Spleen (tissue), 11 donors: ENCODE measurements around the gene ERC1. TPM values are rescaled to one million over a fixed set of nuclear protein-coding genes. Genes with fewer than 3 reads are reported as not detected.

ENCODE experiments used
- DNase-seq: peaks from one replicate; pipeline ENCODE4 v3.0.0-alpha.2; 2020
- H3K27ac ChIP-seq, 8 donors: fragments of 200-600 bp; sonication (generic) in 7 of 8; 1 replicate in 4 of 8; 2 replicates in 4 of 8; pipeline versions ENCODE4 v1.5.0 to v1.8.0; 2016 to 2021; ENCODE audit warnings: inconsistent platforms in 4 of 8, mild to moderate bottlenecking in 4 of 8, moderate library complexity in 1 of 8
- H3K27me3 ChIP-seq, 7 donors: fragments of 200-600 bp; sonication (generic) in 6 of 7; replicated peaks in 1 of 7; 1 replicate in 4 of 7; 2 replicates in 3 of 7; pipeline versions ENCODE4 v1.5.0 to v1.8.0; 2016 to 2021; ENCODE audit warnings: inconsistent platforms in 3 of 7, mild to moderate bottlenecking in 1 of 7
- H3K36me3 ChIP-seq, 6 donors: fragments of 200-600 bp; sonication (generic) in 5 of 6; 1 replicate in 4 of 6; 2 replicates in 2 of 6; pipeline versions ENCODE4 v1.5.0 to v1.8.0; 2016 to 2021; ENCODE audit warnings: inconsistent platforms in 2 of 6
- H3K4me1 ChIP-seq, 6 donors: fragments of 200-600 bp; sonication (generic) in 5 of 6; 1 replicate in 3 of 6; 2 replicates in 3 of 6; pipeline versions ENCODE4 v1.5.0 to v1.8.0; 2016 to 2021; ENCODE audit warnings: inconsistent platforms in 3 of 6
- H3K4me3 ChIP-seq, 8 donors: fragments of 200-600 bp; sonication (generic) in 7 of 8; 1 replicate in 4 of 8; 2 replicates in 4 of 8; pipeline versions ENCODE4 v1.5.0 to v1.8.0; 2016 to 2021; ENCODE audit warnings: inconsistent platforms in 4 of 8, mild to moderate bottlenecking in 4 of 8, moderate library complexity in 2 of 8
- H3K9me3 ChIP-seq, 8 donors: fragments of 200-600 bp; sonication (generic) in 7 of 8; 1 replicate in 4 of 8; 2 replicates in 4 of 8; pipeline versions ENCODE4 v1.5.0 to v1.8.0; 2016 to 2021; ENCODE audit warnings: inconsistent platforms in 4 of 8
- POLR2A ChIP-seq, 3 donors: fragments of 450-650 bp; IDR thresholded peaks; one replicate each; pipeline ENCODE4 v1.5.1; 2017; ENCODE audit warnings: antibody characterized with exemption in 3 of 3, mild to moderate bottlenecking in 1 of 3
- POLR2AphosphoS5 ChIP-seq, 3 donors: sonication (generic); formaldehyde crosslinking; IDR thresholded peaks; one replicate each; pipeline ENCODE4 v1.5.1; 2017; ENCODE audit warnings: antibody characterized with exemption in 3 of 3
- WGBS, 5 donors: extraction: QIAGEN DNeasy Blood & Tissue Kit in 3 of 5; methylation state at CpG; one replicate each; pipeline versions ENCODE4 v1.1.5 to v1.1.7; 2013 to 2018; 5-methylcytosine and 5-hydroxymethylcytosine counted together
- intact Hi-C: fragments of 100-400 bp; cut with DNase I; formaldehyde crosslinking; loops from one replicate; pipeline ENCODE4 v1.15.0; 2023; ENCODE audit warnings: low total_unique reads
- polyA plus RNA-seq, 3 donors: library from polyadenylated mRNA; stranded (reverse); fragments of 200-250 nt; gene quantifications; one replicate each; pipeline ENCODE4 v1.2.1, GENCODE V29; 2013
- total RNA-seq, 7 donors: library from RNA; depleted of rRNA in 3 of 7; stranded (reverse); fragments of >200 nt in 3 of 7; fragmentation: NEBNext Ultra II Directional in 4 of 7; extraction: Animal tissue kit (Norgen Biotek cat#: 25700) in 4 of 7; gene quantifications; one replicate each; pipeline versions ENCODE4 v1.1.0 to v1.2.1, GENCODE V29; 2016 to 2021
- TF ChIP-seq, protein P1 (sequence below), 11 experiments: fragments of 200-600 bp in 7 of 11; fragments of 450-650 bp in 4 of 11; sonication (generic) in 4 of 11; IDR thresholded peaks in 8 of 11; conservative IDR thresholded peaks in 3 of 11; 1 replicate in 7 of 11; 2 replicates in 4 of 11; pipeline versions ENCODE4 v1.4.0 to v1.8.0; 2016 to 2021; ENCODE audit warnings: antibody characterized with exemption in 11 of 11, inconsistent platforms in 4 of 11, mild to moderate bottlenecking in 1 of 11
- donor health status: healthy with polysubstance abuse.
- donor health status: DM: no; HTN: no; CAD: no; lungs with moderate emphysema.
- donor health status: DM: no; HTN: no; CAD: no.
- donor health status: Bipolar disorder and iron deficiency.
- donor health status: healthy.
- donor health status: DM: no; HTN: no; CAD: no.
- donor health status: DM: yes; HTN: yes; CAD: no.

The ERC1 gene
- total and polyA plus RNA-seq, 10 donors = 1.2 to 73.4 (median 42.6) TPM

DNA sequence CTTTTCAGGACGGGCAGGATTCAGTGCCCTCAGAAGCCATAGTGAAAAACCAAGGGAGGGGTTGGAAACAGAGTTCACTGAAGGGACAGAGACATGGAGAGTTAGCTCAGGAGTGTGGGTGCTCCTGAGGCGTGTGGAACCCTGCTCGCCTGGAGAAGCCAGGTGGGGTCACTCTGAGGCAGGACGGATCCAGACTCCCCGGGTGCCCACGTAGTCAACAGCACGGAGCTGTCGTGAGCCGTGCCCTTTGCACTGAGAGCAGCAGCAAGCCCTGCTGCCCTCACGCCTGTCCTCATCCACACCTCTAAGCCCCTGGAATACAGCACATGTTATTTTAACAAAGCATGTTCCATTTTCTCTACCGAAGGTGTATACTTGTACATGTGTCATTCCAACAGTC, 488.6 kb downstream of the ERC1 start:
- DNase-seq = no peak
- H3K36me3 ChIP-seq = peaks cover 0 to 7% (median 0%) of the 10 kb centered on the region in 6 donors
- no peaks in the 10 kb centered on the region for H3K9me3 ChIP-seq
- H3K27me3 ChIP-seq = no peaks in the 10 kb centered on the region
- H3K4me1 ChIP-seq = peaks cover 0 to 4% (median under 1%) of the 10 kb centered on the region in 6 donors
- TF ChIP-seq POLR2AphosphoS5 (IDR thresholded peaks at IDR 0.05) = no peak
- TF ChIP-seq, protein P1, sequence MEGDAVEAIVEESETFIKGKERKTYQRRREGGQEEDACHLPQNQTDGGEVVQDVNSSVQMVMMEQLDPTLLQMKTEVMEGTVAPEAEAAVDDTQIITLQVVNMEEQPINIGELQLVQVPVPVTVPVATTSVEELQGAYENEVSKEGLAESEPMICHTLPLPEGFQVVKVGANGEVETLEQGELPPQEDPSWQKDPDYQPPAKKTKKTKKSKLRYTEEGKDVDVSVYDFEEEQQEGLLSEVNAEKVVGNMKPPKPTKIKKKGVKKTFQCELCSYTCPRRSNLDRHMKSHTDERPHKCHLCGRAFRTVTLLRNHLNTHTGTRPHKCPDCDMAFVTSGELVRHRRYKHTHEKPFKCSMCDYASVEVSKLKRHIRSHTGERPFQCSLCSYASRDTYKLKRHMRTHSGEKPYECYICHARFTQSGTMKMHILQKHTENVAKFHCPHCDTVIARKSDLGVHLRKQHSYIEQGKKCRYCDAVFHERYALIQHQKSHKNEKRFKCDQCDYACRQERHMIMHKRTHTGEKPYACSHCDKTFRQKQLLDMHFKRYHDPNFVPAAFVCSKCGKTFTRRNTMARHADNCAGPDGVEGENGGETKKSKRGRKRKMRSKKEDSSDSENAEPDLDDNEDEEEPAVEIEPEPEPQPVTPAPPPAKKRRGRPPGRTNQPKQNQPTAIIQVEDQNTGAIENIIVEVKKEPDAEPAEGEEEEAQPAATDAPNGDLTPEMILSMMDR (IDR thresholded peaks at IDR 0.05 in 8 of 11, conservative IDR thresholded peaks at IDR 0.05 in 3 of 11) = no peak
- no peak for TF ChIP-seq POLR2A (IDR thresholded peaks at IDR 0.05)
- 95 to 98% (median 96%) methylated on average over 11 of the region's 11 CpGs for WGBS, 5 donors
- H3K27ac ChIP-seq = no peak overlapping the region
- no peak overlapping the region for H3K4me3 ChIP-seq
- intact Hi-C loops = no loop called here

DNA sequence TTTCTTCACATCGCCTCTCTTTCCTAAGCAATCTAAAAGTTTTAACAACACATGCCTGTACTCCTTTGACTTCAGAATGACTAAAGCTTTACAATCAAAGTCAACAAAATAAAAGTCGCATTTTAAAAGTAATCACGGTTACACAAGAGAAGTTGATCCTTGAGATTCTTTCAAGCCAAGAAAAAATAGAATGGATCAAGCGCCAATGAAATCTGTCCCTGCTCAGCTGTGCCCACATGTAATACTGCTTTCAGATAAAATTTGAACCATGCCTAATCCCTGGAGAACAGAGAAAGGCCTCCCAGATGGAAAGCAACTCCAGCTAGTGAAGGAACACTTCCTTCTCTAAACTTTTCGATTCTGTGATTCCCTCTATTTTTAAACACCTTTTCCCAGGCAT, 490.3 kb downstream of the ERC1 start:
- TF ChIP-seq POLR2AphosphoS5 (IDR thresholded peaks at IDR 0.05) (no peak), POLR2A (IDR thresholded peaks at IDR 0.05) (no peak)
- TF ChIP-seq, protein P1 (IDR thresholded peaks at IDR 0.05 in 8 of 11, conservative IDR thresholded peaks at IDR 0.05 in 3 of 11) = no peak
- Histone ChIP-seq H3K4me1 (no peaks in the 10 kb centered on the region), H3K27me3 (no peaks in the 10 kb centered on the region), H3K9me3 (no peaks in the 10 kb centered on the region), H3K27ac (no peak overlapping the region), H3K36me3 (peaks cover 0 to 7% (median 0%) of the 10 kb centered on the region in 6 donors), H3K4me3 (no peak overlapping the region)
- DNase-seq = no peak
- intact Hi-C loops = no loop called here
- 67 to 91% (median 83%) methylated on average over 5 of the region's 5 CpGs for WGBS, 5 donors

DNA sequence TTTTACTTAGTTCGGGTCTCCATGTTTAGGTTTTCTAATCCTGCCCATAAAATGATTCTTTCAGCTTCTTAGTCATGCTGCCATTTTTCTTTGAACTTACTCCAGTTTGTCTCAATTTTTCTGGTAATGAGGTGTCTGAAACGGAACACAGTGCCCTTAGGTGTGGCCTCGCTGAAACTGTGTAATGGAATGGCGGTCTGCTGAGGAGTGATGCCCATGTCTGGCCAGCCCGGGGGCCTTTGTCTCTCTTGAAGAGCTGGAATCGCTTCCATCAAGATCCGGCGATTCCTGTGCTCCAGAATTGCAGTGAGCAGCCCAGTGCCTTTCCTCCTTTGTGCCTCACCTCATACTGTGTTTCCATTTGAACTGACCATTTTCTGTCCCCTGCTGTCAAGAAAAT, 490.9 kb downstream of the ERC1 start:
- H3K4me3 ChIP-seq = no peak overlapping the region
- H3K4me1 ChIP-seq = no peaks in the 10 kb centered on the region
- intact Hi-C loops = no loop called here
- TF ChIP-seq POLR2AphosphoS5 (IDR thresholded peaks at IDR 0.05) (no peak), POLR2A (IDR thresholded peaks at IDR 0.05) (no peak)
- TF ChIP-seq, protein P1 (IDR thresholded peaks at IDR 0.05 in 8 of 11, conservative IDR thresholded peaks at IDR 0.05 in 3 of 11) = no peak
- DNase-seq = no peak
- H3K9me3 ChIP-seq = no peaks in the 10 kb centered on the region
- no peaks in the 10 kb centered on the region for H3K27me3 ChIP-seq
- peaks cover 0 to 7% (median 0%) of the 10 kb centered on the region in 6 donors for H3K36me3 ChIP-seq
- 91 to 96% (median 94%) methylated on average over 8 of the region's 8 CpGs for WGBS, 5 donors
- no peak overlapping the region for H3K27ac ChIP-seq

DNA sequence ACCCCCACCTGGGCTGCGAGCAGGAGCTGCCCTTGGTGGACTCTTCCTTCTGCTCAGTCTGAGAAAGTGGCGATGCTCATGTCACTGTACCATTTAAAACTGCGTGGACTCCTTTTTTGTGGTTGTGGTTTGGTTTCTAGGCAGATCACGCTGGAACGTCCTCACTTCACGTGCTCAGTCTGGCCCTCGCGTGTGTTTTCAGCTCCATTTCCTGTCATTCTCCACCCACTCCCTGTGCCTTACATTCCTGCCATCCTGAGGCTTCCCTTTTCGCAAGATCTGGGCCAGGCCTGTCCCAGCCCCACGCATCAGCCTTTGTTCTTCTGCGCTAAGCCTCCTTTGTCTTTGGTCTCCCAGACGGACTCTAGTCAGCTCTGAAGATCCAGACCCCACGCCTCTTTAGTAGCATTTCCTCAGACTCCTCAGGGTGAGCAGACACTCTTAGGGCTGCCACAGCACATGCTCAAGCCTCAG, 497.9 kb downstream of the ERC1 start:
- Histone ChIP-seq H3K27ac (peak overlapping the region in 3 of 8 donors; percentile 1 to 8 (median 6)), H3K4me1 (peaks cover 0 to 11% (median 3%) of the 10 kb centered on the region in 6 donors), H3K36me3 (peaks cover 0 to 48% (median 15%) of the 10 kb centered on the region in 6 donors), H3K4me3 (no peak overlapping the region), H3K9me3 (no peaks in the 10 kb centered on the region), H3K27me3 (no peaks in the 10 kb centered on the region)
- 47 to 53% (median 49%) methylated on average over 13 of the region's 13 CpGs for WGBS, 5 donors
- intact Hi-C loops = no loop called here
- DNase-seq = no peak
- TF ChIP-seq POLR2A (IDR thresholded peaks at IDR 0.05) = no peak
- TF ChIP-seq, protein P1 (IDR thresholded peaks at IDR 0.05 in 8 of 11, conservative IDR thresholded peaks at IDR 0.05 in 3 of 11) = no peak
- TF ChIP-seq POLR2AphosphoS5 (IDR thresholded peaks at IDR 0.05) = no peak
